GM23248 (cell line): ENCODE results near the gene LRRC74A. TPM values are rescaled to one million over a fixed set of nuclear protein-coding genes. Genes with fewer than 3 reads are reported as not detected.
"Not testable (repeated sequence)": the region's sequence is repeated elsewhere in the genome, so short reads cannot be mapped to it uniquely, and the experiment has no call there.

Source experiments
- DNase-seq: peaks from one replicate; pipeline ENCODE4 v3.0.0-alpha.2; 2015
- H2AFZ ChIP-seq: fragments of 200-600 bp; sonication (generic); 2 replicates; pipeline ENCODE4 v1.6.1; 2016; ENCODE audit warnings: antibody characterized with exemption
- H3F3A ChIP-seq: fragments of 200-600 bp; sonication (generic); 2 replicates; pipeline ENCODE4 v1.6.1; 2016; ENCODE audit warnings: mild to moderate bottlenecking, antibody characterized with exemption, mixed run types; ENCODE audit not compliant: insufficient read depth
- H3K27ac ChIP-seq: fragments of 200-600 bp; sonication (generic); 2 replicates; pipeline ENCODE4 v1.5.1; 2016; ENCODE audit warnings: mild to moderate bottlenecking
- H3K27me3 ChIP-seq: fragments of 200-600 bp; sonication (generic); replicated peaks from 2 replicates; pipeline ENCODE4 v1.6.1; 2016; ENCODE audit warnings: mild to moderate bottlenecking; ENCODE audit not compliant: insufficient read depth
- H3K36me3 ChIP-seq: fragments of 200-600 bp; sonication (generic); 2 replicates; pipeline ENCODE4 v1.6.1; 2016; ENCODE audit warnings: low read depth, mild to moderate bottlenecking
- H3K4me1 ChIP-seq: fragments of 200-600 bp; sonication (generic); 2 replicates; pipeline ENCODE4 v1.6.1; 2016; ENCODE audit warnings: mild to moderate bottlenecking; ENCODE audit not compliant: insufficient read depth
- H3K4me2 ChIP-seq: fragments of 200-600 bp; sonication (generic); one replicate; pipeline ENCODE4 v1.6.1; 2016; ENCODE audit warnings: mild to moderate bottlenecking; ENCODE audit not compliant: unreplicated experiment
- H3K4me3 ChIP-seq: fragments of 200-600 bp; sonication (generic); 2 replicates; pipeline ENCODE4 v1.5.1; 2016; ENCODE audit warnings: mild to moderate bottlenecking
- H3K79me2 ChIP-seq: fragments of 200-600 bp; sonication (generic); 2 replicates; pipeline ENCODE4 v1.6.1; 2016; ENCODE audit warnings: mild to moderate bottlenecking; ENCODE audit not compliant: insufficient read depth
- H3K9ac ChIP-seq: fragments of 200-600 bp; sonication (generic); 2 replicates; pipeline ENCODE4 v1.6.1; 2016; ENCODE audit warnings: mild to moderate bottlenecking
- H3K9me2 ChIP-seq: fragments of 200-600 bp; sonication (generic); 2 replicates; pipeline ENCODE4 v1.6.1; 2016; ENCODE audit warnings: mixed run types, mild to moderate bottlenecking, moderate library complexity; ENCODE audit not compliant: insufficient read depth
- H3K9me3 ChIP-seq: fragments of 200-600 bp; sonication (generic); one replicate; pipeline ENCODE4 v1.6.1; 2017; ENCODE audit warnings: low read depth
- H4K20me1 ChIP-seq: fragments of 200-600 bp; sonication (generic); 2 replicates; pipeline ENCODE4 v1.6.0; 2016; ENCODE audit not compliant: insufficient read depth
- EZH2 ChIP-seq: fragments of 200-600 bp; sonication (generic); IDR thresholded peaks from 2 replicates; pipeline ENCODE4 v1.6.1; 2018; ENCODE audit warnings: antibody characterized with exemption, mild to moderate bottlenecking; ENCODE audit not compliant: insufficient read depth, poor library complexity, severe bottlenecking
- EZH2phosphoT487 ChIP-seq: fragments of 200-600 bp; sonication (generic); IDR thresholded peaks from 2 replicates; pipeline ENCODE4 v1.6.1; 2018; ENCODE audit warnings: antibody characterized with exemption, moderate library complexity, mild to moderate bottlenecking, low read depth; ENCODE audit not compliant: insufficient read depth
- WGBS, 2 experiments: methylation state at CpG; one replicate each; pipeline ENCODE4 v1.1.6; 2015 to 2017; ENCODE audit warnings: low lambda C conversion rate in 2 of 2, low coverage in 1 of 2; ENCODE audit errors: missing lambda C conversion rate in 2 of 2; 5-methylcytosine and 5-hydroxymethylcytosine counted together
- in situ Hi-C: fragments of 300-500 bp; cut with MboI; formaldehyde crosslinking; loops from 2 replicates; pipeline ENCODE4 v1.15.0; 2020
- polyA plus RNA-seq: library from polyadenylated mRNA; unstranded; fragments of >200 nt; fragmentation: Nextera tagmentation; extraction: Ambion mirVana; gene quantifications from 2 replicates; pipeline ENCODE4 v1.2.1, GENCODE V29; 2016
- total RNA-seq: library from RNA; depleted of rRNA; stranded (reverse); fragments of >200 nt; shearing (Covaris generic); gene quantifications from 2 replicates; pipeline ENCODE4 v1.2.3, GENCODE V29; 2014

LRRC74A gene
- total and polyA plus RNA-seq, 2 experiments from 2014 or later, result not detected

DNA sequence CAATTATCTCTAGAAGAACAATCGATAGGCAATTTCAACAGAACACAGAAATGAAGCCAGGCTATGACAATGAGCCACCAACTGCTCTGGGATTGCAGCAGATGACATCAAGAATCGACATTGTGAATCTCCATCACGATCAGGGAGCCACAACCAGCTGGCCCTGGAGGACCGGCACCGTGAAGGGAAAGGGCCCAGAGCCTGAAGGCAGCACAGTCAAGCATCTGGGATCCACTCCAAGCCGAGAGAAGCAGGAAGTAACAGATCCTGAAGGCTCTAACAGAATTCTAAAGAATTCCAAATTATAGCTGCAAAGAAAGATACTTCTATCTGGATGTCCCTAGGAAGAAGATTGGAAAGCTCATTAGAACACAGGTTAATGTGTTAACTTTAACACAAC, 61.0 kb downstream of the LRRC74A start:
- H3K4me3 ChIP-seq, result no peak overlapping the region
- H3F3A ChIP-seq, result 0 out of 2 replicates have a peak, but pooled peaks cover 3% of the 10 kb centered on the region
- H3K27ac ChIP-seq, result no peak overlapping the region
- H3K4me2 ChIP-seq, result no peak overlapping the region
- H4K20me1 ChIP-seq, result no peaks in the 10 kb centered on the region
- WGBS, 2 experiments, result 20 to 24% methylated on average over 6 of the region's 6 CpGs
- in situ Hi-C loops, result loop anchor here (10.0 kb wide), 1 partner anchor 178 kb away; no protein-coding TSS in a partner anchor
- no peaks in the 10 kb centered on the region for H3K79me2 ChIP-seq
- TF ChIP-seq EZH2phosphoT487 (no peak), EZH2 (no peak)
- peaks cover 7% of the 10 kb centered on the region; the same call in 1 of the 2 replicates for H3K4me1 ChIP-seq
- H3K9ac ChIP-seq, result peak overlapping the region; percentile 12; the same call in 1 of the 2 replicates
- no peaks in the 10 kb centered on the region for H3K9me2 ChIP-seq
- peak; percentile 71 for DNase-seq
- no peaks in the 10 kb centered on the region for H3K27me3 ChIP-seq
- peak overlapping the region; percentile 20 for H2AFZ ChIP-seq
- H3K36me3 ChIP-seq, result no peaks in the 10 kb centered on the region
- H3K9me3 ChIP-seq, result no peaks in the 10 kb centered on the region

DNA sequence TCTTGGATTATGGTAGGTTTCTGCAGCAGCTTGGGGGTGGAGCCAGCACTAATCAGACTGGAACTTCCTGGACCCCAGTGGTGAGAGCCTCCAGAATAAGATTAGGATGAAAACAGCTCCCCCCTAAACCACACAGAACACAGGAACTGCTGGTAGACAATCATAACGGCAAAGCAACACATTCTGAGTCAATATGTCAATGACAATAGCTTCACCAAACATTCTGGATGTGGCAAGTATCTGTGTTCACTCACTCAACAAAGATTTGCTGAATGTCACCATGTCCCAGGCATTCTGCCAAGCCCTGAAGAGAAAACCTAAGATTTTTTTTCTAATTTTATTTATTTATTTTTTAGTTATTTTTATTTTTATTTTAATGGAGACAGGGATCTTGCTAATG, 65.2 kb downstream of the LRRC74A start:
- Histone ChIP-seq H3K9me2 (no peaks in the 10 kb centered on the region), H3F3A (0 out of 2 replicates have a peak, but pooled peaks cover 3% of the 10 kb centered on the region), H4K20me1 (no peaks in the 10 kb centered on the region), H2AFZ (no peak overlapping the region), H3K9me3 (no peaks in the 10 kb centered on the region), H3K4me2 (no peak overlapping the region), H3K79me2 (no peaks in the 10 kb centered on the region), H3K4me1 (peaks cover 7% of the 10 kb centered on the region; the same call in 1 of the 2 replicates), H3K27ac (no peak overlapping the region), H3K36me3 (no peaks in the 10 kb centered on the region), H3K4me3 (no peak overlapping the region), H3K27me3 (no peaks in the 10 kb centered on the region), H3K9ac (no peak overlapping the region)
- no peak for TF ChIP-seq EZH2
- no peak for TF ChIP-seq EZH2phosphoT487
- DNase-seq, result peak; percentile 47
- in situ Hi-C loops, result no loop called here
- WGBS, 2 experiments, result 0% methylated on average over 1 of the region's 1 CpG

DNA sequence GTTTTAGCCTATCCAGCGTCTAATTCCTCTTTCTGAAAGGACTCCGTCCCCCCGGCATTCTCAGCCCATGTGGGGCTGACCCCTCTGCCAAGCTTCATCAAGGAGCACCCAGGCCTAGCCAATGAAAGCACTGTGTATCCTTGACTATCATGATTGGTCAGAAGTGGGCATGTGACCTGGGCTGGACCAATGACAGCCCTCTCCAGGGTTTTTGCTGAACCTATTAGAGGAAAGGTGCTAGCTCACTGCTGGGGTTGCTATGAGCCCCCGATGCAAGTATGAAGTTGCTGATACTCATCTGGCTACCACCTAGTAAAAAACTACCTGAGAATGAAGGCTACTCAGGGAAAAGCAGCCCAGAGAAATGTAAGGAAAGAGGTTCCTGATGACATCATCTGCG, 68.1 kb downstream of the LRRC74A start:
- Histone ChIP-seq H3K79me2 (no peaks in the 10 kb centered on the region), H3K9ac (no peak overlapping the region), H2AFZ (no peak overlapping the region), H3K4me2 (no peak overlapping the region), H4K20me1 (no peaks in the 10 kb centered on the region), H3F3A (no peaks in the 10 kb centered on the region), H3K4me1 (no peaks in the 10 kb centered on the region), H3K27me3 (no peaks in the 10 kb centered on the region), H3K4me3 (no peak overlapping the region), H3K27ac (no peak overlapping the region), H3K9me3 (no peaks in the 10 kb centered on the region), H3K9me2 (no peaks in the 10 kb centered on the region), H3K36me3 (no peaks in the 10 kb centered on the region)
- WGBS, 2 experiments, result 85 to 87% methylated on average over 5 of the region's 5 CpGs
- in situ Hi-C loops, result no loop called here
- DNase-seq, result no peak
- TF ChIP-seq EZH2phosphoT487 (no peak), EZH2 (no peak)

DNA sequence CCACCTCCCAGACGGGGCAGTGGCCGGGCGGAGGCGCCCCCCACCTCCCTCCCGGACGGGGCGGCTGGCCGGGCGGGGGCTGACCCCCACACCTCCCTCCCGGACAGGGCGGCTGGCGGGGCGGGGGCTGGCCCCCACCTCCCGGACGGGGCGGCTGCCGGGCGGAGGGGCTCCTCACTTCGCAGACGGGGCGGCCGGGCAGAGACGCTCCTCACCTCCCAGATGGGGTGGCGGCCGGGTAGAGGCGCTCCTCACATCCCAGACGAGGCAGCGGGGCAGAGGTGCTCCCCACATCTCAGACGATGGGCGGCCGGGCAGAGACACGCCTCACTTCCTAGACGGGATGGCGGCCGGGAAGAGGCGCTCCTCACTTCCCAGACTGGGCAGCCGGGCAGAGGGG, 71.8 kb downstream of the LRRC74A start:
- H3K36me3 ChIP-seq, H3K79me2 ChIP-seq, H4K20me1 ChIP-seq, DNase-seq, H3K9me3 ChIP-seq, H3K4me3 ChIP-seq, in situ Hi-C loops, H3K27ac ChIP-seq, H3K9me2 ChIP-seq, H2AFZ ChIP-seq, H3K4me2 ChIP-seq, H3K27me3 ChIP-seq, H3K9ac ChIP-seq, H3F3A ChIP-seq: not testable (repeated sequence)
- WGBS, 2 experiments, result 93% methylated on average over 8 to 37 of the region's 37 CpGs
- peaks cover 16% of the 10 kb centered on the region for H3K4me1 ChIP-seq

DNA sequence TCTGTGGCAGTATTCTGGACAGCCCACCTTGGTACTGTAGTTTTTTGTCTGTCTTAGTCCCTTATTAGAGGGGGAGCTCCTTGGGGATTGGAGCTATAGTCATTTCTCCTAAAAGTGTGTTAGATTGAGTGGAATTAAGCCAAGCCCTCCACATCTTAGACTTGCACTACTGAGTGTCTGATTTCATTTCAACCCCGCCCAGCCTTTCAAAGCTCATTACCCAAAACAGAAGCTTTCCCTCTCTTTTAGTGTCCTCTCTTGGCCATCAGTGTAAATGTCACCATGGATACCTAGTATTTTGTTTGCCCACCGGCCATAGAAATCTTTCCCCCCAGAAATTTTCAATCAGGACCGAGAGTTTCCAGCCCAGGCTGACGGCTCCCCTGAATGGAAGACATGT, 74.5 kb downstream of the LRRC74A start:
- no peak overlapping the region for H3K4me2 ChIP-seq
- H4K20me1 ChIP-seq, result no peaks in the 10 kb centered on the region
- H3K27me3 ChIP-seq, result no peaks in the 10 kb centered on the region
- no peaks in the 10 kb centered on the region for H3K9me3 ChIP-seq
- in situ Hi-C loops, result no loop called here
- WGBS, 2 experiments, result 18 to 24% methylated on average over 4 of the region's 4 CpGs
- peak overlapping the region; percentile 45 for H2AFZ ChIP-seq
- TF ChIP-seq EZH2 (no peak), EZH2phosphoT487 (no peak)
- no peak overlapping the region for H3K4me3 ChIP-seq
- peaks cover 7% of the 10 kb centered on the region for H3F3A ChIP-seq
- H3K79me2 ChIP-seq, result no peaks in the 10 kb centered on the region
- H3K36me3 ChIP-seq, result no peaks in the 10 kb centered on the region
- peaks cover 40% of the 10 kb centered on the region for H3K4me1 ChIP-seq
- no peaks in the 10 kb centered on the region for H3K9me2 ChIP-seq
- H3K9ac ChIP-seq, result peak overlapping the region; percentile 27; the same call in 1 of the 2 replicates
- no peak for DNase-seq
- peak overlapping the region; percentile 31 for H3K27ac ChIP-seq
